Measurements from ENCODE around the gene COL6A2. TPM values are rescaled to one million over a fixed set of nuclear protein-coding genes. Genes with fewer than 3 reads are reported as not detected.

Gene COL6A2
- total RNA-seq, 2 experiments from 2014 or later: 6.7 to 8.4 TPM

- Mint-ChIP-seq H3K4me3 (no peak overlapping the region), H3K27ac (no peak overlapping the region), H3K9me3 (no peaks in the 10 kb centered on the region), H3K36me3 (ENCODE audit: low read depth) (no peaks in the 10 kb centered on the region), H3K27me3 (ENCODE audit: low read depth) (no peaks in the 10 kb centered on the region), H3K4me1 (ENCODE audit: low read depth) (no peaks in the 10 kb centered on the region)
- CTCF ChIA-PET: no interaction called here
- DNase-seq: no peak
- intact Hi-C loops (cut with micrococcal nuclease): no loop called here
Observed at GRCh38 chr21:46125846-46126301, 28.0 kb downstream of the COL6A2 start.

DNA sequence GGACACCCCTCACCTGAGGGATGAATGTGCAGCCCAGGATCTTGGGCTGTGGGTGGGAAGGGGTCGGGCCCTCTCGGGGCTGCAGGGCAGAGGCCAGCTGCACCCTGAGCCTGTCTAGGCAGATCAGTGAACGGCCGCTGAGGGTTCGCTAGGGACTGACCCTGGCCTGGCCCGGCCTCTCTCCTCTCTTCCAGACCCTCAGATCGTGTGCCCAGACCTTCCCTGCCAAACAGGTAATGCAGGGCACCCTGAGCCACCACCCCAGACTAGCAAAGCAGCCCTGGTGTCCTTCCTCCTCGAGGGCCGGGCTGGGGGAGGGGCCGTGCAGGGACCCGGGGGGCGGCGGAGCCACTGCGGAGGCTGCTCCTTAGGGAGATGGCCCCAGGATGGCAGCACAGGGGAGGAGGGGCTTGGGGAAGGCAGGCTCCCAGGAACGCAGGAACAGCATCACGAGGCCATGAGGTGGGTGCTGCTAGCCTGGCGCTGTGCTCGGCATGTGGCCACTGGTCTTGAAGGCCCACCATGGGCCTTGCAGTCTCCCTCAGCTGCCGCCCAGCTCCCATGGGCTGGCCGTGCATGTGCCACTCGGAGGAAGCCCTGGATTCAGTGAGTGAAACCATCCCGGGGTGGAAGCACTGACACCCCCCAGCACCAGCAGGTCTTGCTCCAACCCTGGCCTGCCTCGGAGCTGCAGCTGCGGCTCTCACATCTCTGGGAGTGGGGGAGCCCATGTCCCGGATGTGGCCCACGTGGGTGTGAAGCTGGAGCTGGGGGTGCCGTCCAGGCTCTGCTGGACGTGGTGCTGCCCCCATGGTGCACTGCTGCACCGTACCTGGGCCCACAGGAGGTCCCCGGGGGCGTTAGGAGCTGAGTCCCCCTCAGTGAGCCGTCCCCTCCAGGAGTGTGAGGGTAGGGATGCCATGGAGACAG, 28.7 kb downstream of the COL6A2 start:
- CTCF ChIA-PET: no interaction called here
- Mint-ChIP-seq H3K27ac (no peak overlapping the region), H3K4me3 (no peak overlapping the region), H3K9me3 (no peaks in the 10 kb centered on the region), H3K27me3 (ENCODE audit: low read depth) (no peaks in the 10 kb centered on the region), H3K4me1 (ENCODE audit: low read depth) (no peaks in the 10 kb centered on the region), H3K36me3 (ENCODE audit: low read depth) (no peaks in the 10 kb centered on the region)
- DNase-seq: no peak
- intact Hi-C loops (cut with micrococcal nuclease): no loop called here

GRCh38 chr21:46127239-46128105, 29.6 kb downstream of the COL6A2 start:
- intact Hi-C loops (cut with micrococcal nuclease): no loop called here
- CTCF ChIA-PET: no interaction called here
- no peaks in the 10 kb centered on the region for H3K4me1 Mint-ChIP-seq (ENCODE audit: low read depth)

GRCh38 chr21:46128106-46128932, 30.4 kb downstream of the COL6A2 start:
- intact Hi-C loops (cut with micrococcal nuclease): no loop called here
- DNase-seq: no peak
- H3K4me3 Mint-ChIP-seq: no peak overlapping the region
- H3K27me3 Mint-ChIP-seq (ENCODE audit: low read depth): no peaks in the 10 kb centered on the region
- CTCF ChIA-PET: no interaction called here
- no peak overlapping the region for H3K27ac Mint-ChIP-seq
- no peaks in the 10 kb centered on the region for H3K36me3 Mint-ChIP-seq (ENCODE audit: low read depth)
- no peaks in the 10 kb centered on the region for H3K9me3 Mint-ChIP-seq
- H3K4me1 Mint-ChIP-seq (ENCODE audit: low read depth): no peaks in the 10 kb centered on the region

More at GRCh38 chr21:46127239-46128105, 29.6 kb downstream of the COL6A2 start:
- H3K9me3 Mint-ChIP-seq: no peaks in the 10 kb centered on the region
- no peak overlapping the region for H3K27ac Mint-ChIP-seq
- no peak overlapping the region for H3K4me3 Mint-ChIP-seq
- no peaks in the 10 kb centered on the region for H3K27me3 Mint-ChIP-seq (ENCODE audit: low read depth)
- DNase-seq: no peak
- no peaks in the 10 kb centered on the region for H3K36me3 Mint-ChIP-seq (ENCODE audit: low read depth)

GRCh38 chr21:46128933-46129571, 31.1 kb downstream of the COL6A2 start:
- H3K4me3 Mint-ChIP-seq: no peak overlapping the region
- H3K27me3 Mint-ChIP-seq (ENCODE audit: low read depth): no peaks in the 10 kb centered on the region
- intact Hi-C loops (cut with micrococcal nuclease): no loop called here
- no peak overlapping the region for H3K27ac Mint-ChIP-seq
- H3K9me3 Mint-ChIP-seq: no peaks in the 10 kb centered on the region
- H3K36me3 Mint-ChIP-seq (ENCODE audit: low read depth): no peaks in the 10 kb centered on the region
- no peaks in the 10 kb centered on the region for H3K4me1 Mint-ChIP-seq (ENCODE audit: low read depth)
- no peak for DNase-seq
- CTCF ChIA-PET: no interaction called here

DNA sequence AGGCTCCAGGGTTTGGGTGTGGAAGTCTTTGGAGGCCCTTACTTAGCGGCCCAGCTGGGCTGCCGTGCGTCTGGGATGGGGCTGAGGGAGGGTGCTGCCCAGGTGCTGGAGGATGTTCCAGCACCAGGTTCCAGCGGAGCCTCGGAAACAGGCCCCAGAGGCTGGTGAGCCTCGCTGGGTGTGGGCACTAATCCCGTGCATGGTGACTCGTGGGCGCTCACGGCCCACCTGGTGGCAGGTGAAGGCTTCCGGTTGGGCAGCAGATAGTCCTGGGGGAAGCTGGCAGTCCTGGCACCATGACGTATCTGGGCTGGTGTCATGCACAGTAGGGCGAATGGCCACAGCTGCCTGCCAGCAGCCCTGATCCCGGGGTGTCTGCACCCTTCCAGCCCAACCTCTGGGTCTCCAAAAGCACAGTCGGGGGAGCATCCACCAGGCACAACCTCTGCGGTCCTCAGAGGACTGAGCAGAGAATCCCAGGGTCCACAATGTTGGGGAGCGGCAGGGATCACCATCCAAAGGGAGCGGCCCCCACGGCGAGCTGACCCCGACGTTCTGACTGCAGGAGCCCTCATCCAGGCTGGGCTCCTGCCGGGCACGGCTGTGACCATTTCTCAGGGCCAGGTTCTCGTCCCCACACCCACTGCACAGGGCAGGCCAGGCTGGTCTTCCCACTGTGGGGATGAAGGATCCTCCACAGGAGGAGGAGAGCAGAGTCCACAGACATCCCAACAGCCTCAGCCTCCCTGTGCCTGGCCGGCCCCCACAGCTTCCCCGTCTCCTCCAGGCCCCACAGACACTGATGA, 32.1 kb downstream of the COL6A2 start:
- CTCF ChIA-PET: no interaction called here
- H3K4me3 Mint-ChIP-seq: no peak overlapping the region
- no peaks in the 10 kb centered on the region for H3K36me3 Mint-ChIP-seq (ENCODE audit: low read depth)
- no peaks in the 10 kb centered on the region for H3K4me1 Mint-ChIP-seq (ENCODE audit: low read depth)
- no peaks in the 10 kb centered on the region for H3K27me3 Mint-ChIP-seq (ENCODE audit: low read depth)
- intact Hi-C loops (cut with micrococcal nuclease): no loop called here
- H3K9me3 Mint-ChIP-seq: no peaks in the 10 kb centered on the region
- H3K27ac Mint-ChIP-seq: no peak overlapping the region
- DNase-seq: no peak

DNA sequence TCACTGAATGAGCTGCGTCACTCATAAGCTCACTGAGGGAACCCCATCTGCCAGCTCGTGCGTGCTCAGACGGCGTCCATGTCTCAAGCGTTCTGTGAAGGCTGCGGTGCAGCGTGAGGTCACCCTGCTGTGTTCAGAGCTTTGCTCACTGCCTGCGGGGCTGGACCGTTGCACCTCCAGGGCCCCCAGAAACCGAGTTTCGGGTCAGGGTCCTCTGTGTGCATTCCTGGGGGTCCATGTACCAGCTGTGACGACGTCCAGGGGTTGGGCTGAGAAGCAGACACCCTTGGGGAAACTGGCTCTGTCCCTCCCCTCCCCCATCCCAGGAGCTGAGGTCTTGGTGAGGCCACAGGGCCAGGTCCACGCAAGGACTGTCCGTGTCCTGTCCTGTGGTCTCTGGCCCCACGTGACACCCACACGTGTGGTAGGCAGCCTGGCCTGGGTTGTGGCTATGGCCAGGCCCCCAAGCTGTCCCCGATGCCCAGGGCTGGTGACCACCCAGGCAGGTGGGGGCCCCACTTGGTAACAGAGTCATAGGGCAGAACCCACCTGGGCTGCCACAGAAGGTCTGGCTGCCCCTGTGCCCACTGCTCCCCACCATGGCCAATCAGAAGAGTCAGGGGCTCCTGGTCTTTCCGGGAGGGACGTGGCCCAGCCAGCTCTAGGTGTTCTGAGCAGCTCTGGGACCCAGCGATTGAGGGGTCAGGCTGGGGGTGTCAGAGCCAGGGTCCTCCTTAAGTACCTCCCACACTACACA, 33.1 kb downstream of the COL6A2 start:
- DNase-seq: no peak
- intact Hi-C loops (cut with micrococcal nuclease): no loop called here
- CTCF ChIA-PET: no interaction called here
- Mint-ChIP-seq H3K4me3 (no peak overlapping the region), H3K27me3 (ENCODE audit: low read depth) (no peaks in the 10 kb centered on the region), H3K27ac (no peak overlapping the region), H3K4me1 (ENCODE audit: low read depth) (no peaks in the 10 kb centered on the region), H3K9me3 (no peaks in the 10 kb centered on the region), H3K36me3 (ENCODE audit: low read depth) (no peaks in the 10 kb centered on the region)

DNA sequence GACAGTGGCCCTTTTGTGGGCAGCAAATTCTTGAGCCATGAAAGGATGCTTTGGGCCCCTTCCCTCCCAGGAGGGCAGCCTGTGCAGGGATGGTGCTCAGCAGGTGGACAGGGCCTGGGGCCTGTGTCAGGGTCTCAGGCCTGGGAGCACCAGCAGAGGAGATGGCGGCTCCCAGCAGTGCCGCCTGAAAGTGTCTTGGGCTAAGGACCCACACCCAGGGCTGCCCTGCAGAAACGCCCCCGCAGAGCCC, 33.6 kb downstream of the COL6A2 start:
- CTCF ChIA-PET: no interaction called here
- Mint-ChIP-seq H3K4me3 (no peak overlapping the region), H3K4me1 (ENCODE audit: low read depth) (no peaks in the 10 kb centered on the region), H3K27me3 (ENCODE audit: low read depth) (no peaks in the 10 kb centered on the region), H3K27ac (no peak overlapping the region), H3K9me3 (no peaks in the 10 kb centered on the region), H3K36me3 (ENCODE audit: low read depth) (no peaks in the 10 kb centered on the region)
- intact Hi-C loops (cut with micrococcal nuclease): no loop called here
- no peak for DNase-seq

- CTCF ChIA-PET: no interaction called here
- Mint-ChIP-seq H3K4me1 (ENCODE audit: low read depth) (no peaks in the 10 kb centered on the region), H3K4me3 (no peak overlapping the region), H3K27ac (no peak overlapping the region), H3K36me3 (ENCODE audit: low read depth) (no peaks in the 10 kb centered on the region), H3K27me3 (ENCODE audit: low read depth) (no peaks in the 10 kb centered on the region), H3K9me3 (no peaks in the 10 kb centered on the region)
- DNase-seq: no peak
- intact Hi-C loops (cut with micrococcal nuclease): no loop called here
Observed at GRCh38 chr21:46131838-46132651, 34.1 kb downstream of the COL6A2 start.

GRCh38 chr21:46135782-46136395, 38.0 kb downstream of the COL6A2 start:
- CTCF ChIA-PET: no interaction called here
- no peak for DNase-seq
- no peak overlapping the region for H3K27ac Mint-ChIP-seq

More at GRCh38 chr21:46135782-46136395, 38.0 kb downstream of the COL6A2 start:
- no peaks in the 10 kb centered on the region for H3K9me3 Mint-ChIP-seq
- H3K36me3 Mint-ChIP-seq (ENCODE audit: low read depth): no peaks in the 10 kb centered on the region
- no peaks in the 10 kb centered on the region for H3K27me3 Mint-ChIP-seq (ENCODE audit: low read depth)
- no peak overlapping the region for H3K4me3 Mint-ChIP-seq
- H3K4me1 Mint-ChIP-seq (ENCODE audit: low read depth): no peaks in the 10 kb centered on the region
- intact Hi-C loops (cut with micrococcal nuclease): no loop called here

Measured in activated naive CD4-positive, alpha-beta T cell treated with anti-CD3 and anti-CD28 coated beads for 36 hours (primary cell).